ENCODE measurements around the gene NOTCH1.
A peak's percentile ranks its signal among the peaks of the same experiment; 100 is the strongest.

Gene NOTCH1

DNA sequence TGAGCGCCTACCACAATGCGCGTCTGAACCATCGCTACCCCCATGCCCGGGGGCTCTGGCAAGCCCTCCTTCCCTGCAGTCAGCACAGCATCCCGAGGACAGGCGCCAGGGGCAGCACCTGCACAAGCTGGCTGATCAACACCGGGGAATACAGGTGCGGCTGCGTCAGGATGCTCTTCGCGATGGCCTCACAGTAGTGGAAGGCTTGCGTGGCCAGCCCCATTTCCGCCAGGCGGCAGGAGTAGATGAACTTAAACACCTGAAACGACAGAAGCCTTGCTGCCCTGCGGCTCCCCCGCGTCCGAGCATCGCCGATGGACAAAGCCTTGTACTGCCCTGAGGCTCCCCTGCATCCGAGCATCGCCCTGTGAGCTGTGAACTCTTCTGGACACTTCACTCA lies 88.5 kb downstream of the NOTCH1 start:
- no peak for DNase-seq

DNA sequence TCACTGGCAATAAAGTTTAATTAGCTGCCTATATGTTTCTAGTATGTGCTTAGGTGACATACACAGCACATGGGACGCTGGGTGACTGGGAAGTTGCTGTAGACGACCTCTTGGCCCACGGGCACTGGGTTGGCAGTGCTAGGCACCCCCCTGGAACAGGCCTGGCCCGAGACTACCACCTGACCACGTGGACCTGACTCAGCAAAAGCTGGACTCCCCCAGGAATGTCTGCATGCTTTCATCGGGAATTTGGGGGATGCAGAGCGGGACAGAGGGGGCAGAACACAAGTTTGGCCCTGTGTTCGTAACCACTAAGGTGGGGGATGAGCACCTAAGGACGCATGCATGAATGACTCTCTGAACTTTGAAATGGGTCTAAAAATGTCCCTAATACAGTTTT lies 89.6 kb downstream of the NOTCH1 start:
- DNase-seq, result no peak

DNA sequence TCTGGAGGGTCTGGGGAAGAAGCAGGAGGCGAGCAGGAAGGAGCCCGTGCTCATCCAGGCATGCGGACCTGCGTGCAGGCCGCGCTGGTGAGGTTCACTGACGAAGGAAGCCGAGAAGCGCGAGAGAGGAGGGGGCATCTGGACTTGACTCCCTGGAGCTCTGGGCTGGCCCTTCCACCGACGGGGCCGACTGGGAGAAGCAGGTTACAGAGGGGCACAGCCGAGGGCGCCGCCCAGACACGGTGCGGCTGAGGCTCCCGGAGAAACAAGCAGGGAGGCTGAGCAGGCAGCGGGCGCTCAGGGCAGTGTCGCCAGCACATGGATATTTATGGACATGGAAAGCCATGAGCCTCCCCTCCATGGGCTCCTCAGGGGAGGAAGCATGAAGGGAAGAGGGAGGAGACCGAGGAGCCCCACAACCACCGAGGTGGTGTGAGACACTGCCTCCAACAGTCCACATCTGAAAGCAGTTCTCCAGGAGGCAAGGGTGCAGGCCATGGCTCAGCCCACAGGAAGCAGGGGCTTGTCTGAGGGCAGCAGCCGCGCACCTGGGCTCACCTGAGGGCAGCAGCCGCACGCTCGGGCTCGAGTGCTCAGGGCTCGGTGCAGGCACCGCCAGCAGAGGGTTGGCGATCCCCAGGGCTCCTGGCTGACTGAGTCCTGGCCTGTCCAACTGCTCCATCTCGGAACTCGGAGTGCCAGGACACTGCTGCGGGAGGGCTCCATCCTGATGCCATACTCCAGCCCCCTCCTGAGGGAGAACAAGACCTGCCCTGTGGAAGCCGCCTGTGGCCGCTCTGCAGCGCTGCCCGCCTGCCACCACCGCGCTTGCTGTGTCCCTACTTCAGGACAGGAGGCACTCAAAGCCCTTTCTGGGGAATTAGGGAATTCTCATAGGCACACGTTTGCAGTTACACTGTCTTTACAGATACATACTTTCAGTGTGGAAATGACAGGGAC lies 90.5 kb downstream of the NOTCH1 start:
- no peak for DNase-seq

DNA sequence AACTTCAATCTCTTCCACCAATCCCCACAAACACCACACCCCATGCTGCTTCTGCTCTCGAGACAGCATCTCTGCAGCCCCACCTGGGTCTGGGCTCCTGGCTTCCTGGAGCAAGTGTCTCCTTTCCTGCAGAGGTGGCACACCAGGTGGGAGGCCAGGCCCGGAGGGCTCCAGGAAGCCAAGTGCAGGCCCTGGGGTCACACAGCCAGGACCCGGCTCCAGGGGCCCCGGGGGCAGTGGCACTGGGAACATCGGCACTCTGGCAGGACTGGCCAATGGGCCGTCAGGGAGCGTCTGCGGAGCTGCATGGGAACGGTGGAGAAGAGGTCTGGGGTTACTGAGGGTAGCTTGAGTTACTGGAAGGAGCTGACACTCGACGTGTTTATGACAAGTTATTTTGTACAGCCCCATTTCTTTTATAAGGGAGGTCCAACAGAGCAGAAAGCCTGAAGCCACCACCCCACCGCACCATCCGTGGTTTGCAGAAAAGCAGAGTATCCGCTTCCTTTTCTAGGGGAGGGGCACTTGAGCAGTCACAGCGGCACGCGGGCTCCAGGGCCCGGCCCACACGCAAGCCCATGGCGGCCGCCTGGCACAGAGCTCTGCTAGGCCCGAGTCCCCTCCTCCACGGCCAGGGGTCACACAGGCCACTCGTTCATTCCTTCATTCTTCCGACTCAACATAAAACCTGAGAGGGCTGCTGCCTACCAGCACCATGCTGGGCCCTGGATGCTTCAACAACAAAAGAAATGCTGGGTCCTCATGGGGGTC lies 91.6 kb downstream of the NOTCH1 start:
- DNase-seq, result no peak

DNA sequence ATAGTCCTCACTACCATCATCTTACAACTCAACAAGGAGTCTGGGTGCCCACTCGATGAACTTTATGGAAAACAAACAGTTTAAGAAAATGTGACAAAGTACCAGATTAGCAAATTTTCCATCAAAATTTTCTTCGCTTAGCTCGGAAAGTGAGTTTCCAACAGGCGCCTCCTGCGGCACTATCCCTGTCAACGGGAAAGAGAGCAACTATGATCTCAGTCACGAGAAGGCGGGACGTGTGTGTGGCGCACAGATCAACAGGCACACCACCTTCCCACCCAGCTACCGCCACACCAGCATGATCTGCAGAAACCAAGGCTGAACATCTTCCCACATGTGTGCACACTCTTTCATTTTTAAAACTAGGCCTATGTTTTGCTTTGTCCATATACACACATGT lies 92.5 kb downstream of the NOTCH1 start:
- DNase-seq, result no peak

DNA sequence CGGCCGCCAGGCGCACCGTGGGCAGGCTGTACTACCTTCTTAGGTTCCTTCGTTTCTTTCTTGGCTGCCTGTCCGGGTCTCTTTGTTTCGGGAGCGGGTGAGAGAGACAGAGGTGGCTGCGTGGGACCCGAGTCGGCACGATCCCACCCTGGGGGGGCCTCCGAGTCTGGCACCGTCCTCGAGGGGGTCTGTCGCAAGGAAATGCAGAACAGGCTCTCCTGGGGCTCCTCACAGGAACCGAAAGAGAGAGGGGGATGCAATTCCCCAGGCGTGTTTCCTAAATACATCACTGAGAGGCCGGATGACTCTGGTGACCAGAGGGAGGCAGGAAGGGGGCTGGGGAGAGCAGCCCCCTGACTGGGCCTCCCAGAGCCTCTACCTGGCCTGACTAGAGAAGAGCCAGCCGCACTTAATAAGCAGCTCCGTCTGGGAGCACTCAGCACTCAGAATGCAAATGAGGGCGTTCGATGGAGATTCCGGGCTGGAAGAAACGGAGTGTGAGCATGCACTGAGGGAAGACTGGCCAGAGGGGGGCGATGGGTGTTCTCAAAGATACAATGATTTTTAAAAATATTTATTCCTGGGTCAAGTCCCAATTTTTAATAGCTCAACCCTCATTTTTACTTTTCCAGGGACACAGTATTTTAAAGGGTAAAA lies 94.5 kb downstream of the NOTCH1 start:
- DNase-seq, result peak; percentile 59 to 86

DNA sequence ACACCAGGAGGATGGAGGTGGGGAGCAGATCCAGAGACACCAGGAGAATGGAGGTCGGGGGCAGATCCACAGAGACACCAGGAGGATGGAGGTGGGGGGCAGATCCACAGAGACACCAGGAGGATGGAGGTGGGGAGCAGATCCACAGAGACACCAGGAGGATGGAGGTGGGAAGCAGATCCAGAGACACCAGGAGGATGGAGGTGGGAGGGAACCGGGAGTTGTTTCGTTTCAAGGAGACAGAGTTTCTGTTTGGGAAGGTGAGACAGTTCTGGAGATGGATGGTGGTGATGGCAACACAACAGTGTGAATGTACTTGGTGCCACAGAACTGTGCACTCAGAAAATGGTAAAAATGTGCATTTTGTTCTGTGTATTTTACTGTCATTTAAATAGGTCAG lies 97.2 kb downstream of the NOTCH1 start:
- DNase-seq, result no peak

DNA sequence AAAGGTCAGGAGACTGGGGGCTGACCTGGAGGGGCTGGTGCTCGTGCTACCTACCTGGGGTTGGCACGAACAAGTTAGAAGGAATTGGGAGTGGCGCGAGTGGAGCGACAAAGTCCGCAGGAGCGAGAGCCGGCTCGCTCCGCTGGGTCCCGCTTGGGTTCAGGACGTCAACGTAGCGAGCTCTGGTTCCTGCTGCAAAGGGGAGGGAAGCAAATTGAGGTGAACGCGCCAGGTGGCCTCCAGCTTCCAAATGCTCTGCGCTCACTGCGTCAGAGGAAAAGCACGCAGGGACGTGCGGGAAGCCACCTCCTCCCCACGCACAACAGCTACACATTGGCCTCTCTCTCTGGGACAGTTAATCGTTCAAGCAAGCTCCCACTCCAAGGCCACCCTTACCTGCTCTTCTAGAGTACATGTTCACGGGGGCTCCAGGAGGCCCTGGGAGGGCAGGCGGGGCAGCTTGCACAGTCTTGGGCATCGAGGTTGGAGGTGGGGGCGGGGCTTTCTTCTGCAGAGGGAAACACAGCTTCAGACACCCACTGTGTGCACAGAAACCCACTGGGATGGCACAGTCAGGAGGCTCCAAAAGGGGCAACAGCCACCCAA lies 98.6 kb downstream of the NOTCH1 start:
- DNase-seq, result no peak

DNA sequence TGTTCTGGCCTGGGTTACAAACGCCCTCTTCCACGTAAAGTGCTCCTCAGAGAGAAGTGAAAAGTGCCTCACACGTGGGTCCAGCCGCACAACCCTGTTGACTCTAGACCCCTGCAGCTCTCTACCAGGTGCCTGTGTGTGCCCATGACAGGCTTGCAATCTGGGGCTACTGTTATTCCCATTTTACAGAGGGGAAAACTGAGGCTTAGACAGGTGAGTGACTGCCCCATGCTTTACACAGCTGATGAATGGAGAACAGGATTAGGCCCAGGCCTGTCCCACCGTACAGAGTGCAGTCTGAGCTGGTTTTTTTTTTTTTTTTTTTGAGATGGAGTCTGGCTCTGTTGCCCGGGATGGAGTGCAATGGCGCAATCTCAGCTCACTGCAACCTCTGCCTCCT lies 100.0 kb downstream of the NOTCH1 start:
- no peak for DNase-seq
